NT2/D1 (cell line): ENCODE measurements around the gene LDLR.
"Not testable (repeated sequence)": the region's sequence is repeated elsewhere in the genome, so short reads cannot be mapped to it uniquely, and the experiment has no call there.

ENCODE experiments used
- DNase-seq: peaks from one replicate; pipeline ENCODE4 v3.0.0-alpha.2; 2011; ENCODE audit warnings: low read depth, low spot score
- H3K27me3 ChIP-seq: 2 replicates; pipeline ENCODE4 v1.6.0; 2011; ENCODE audit warnings: mild to moderate bottlenecking; ENCODE audit not compliant: insufficient read length, insufficient read depth
- H3K36me3 ChIP-seq: 2 replicates; pipeline ENCODE4 v1.6.1; 2011; ENCODE audit warnings: mild to moderate bottlenecking, low read length, mixed read lengths; ENCODE audit not compliant: insufficient read depth, insufficient read length
- H3K4me1 ChIP-seq: 2 replicates; pipeline ENCODE4 v1.5.1; 2011; ENCODE audit not compliant: insufficient read depth, insufficient read length
- H3K4me3 ChIP-seq: 2 replicates; pipeline ENCODE4 v1.5.1; 2011; ENCODE audit warnings: low read depth; ENCODE audit not compliant: insufficient read length
- H3K9ac ChIP-seq: 2 replicates; pipeline ENCODE4 v1.6.0; 2011; ENCODE audit warnings: low read depth; ENCODE audit not compliant: insufficient read length
- H3K9me3 ChIP-seq: 2 replicates; pipeline ENCODE4 v1.5.1; 2011; ENCODE audit warnings: mild to moderate bottlenecking, low read length; ENCODE audit not compliant: insufficient read depth
- SUZ12 ChIP-seq: IDR thresholded peaks from 2 replicates; pipeline ENCODE4 v1.6.1; 2011; ENCODE audit not compliant: insufficient read length, insufficient read depth; ENCODE audit errors: extremely low read depth
- YY1 ChIP-seq: IDR thresholded peaks from 2 replicates; pipeline ENCODE4 v1.6.1; 2011; ENCODE audit not compliant: insufficient read length, insufficient read depth
- ZNF274 ChIP-seq: IDR thresholded peaks from 2 replicates; pipeline ENCODE4 v1.6.1; 2011; ENCODE audit warnings: mild to moderate bottlenecking, low read depth, low read length

The LDLR gene

GRCh38 chr19:11123114-11123513 is 33.9 kb downstream of the LDLR start:
- TF ChIP-seq YY1 (no peak), SUZ12 (no peak), ZNF274 (no peak)
- Histone ChIP-seq H3K9me3 (no peaks in the 10 kb centered on the region), H3K4me3 (no peak overlapping the region), H3K9ac (no peak overlapping the region), H3K27me3 (no peaks in the 10 kb centered on the region), H3K4me1 (peaks cover 7% of the 10 kb centered on the region), H3K36me3 (peaks cover 87% of the 10 kb centered on the region)
- DNase-seq = no peak

- peaks cover 88% of the 10 kb centered on the region for H3K36me3 ChIP-seq
- not testable (repeated sequence) for H3K4me1 ChIP-seq, H3K9me3 ChIP-seq, DNase-seq, H3K27me3 ChIP-seq, H3K9ac ChIP-seq, H3K4me3 ChIP-seq
Measured at GRCh38 chr19:11124157-11124556, 34.9 kb downstream of the LDLR start.

- peak; percentile 71 for DNase-seq
- H3K9ac ChIP-seq = no peak overlapping the region
- no peaks in the 10 kb centered on the region for H3K9me3 ChIP-seq
- TF ChIP-seq YY1 (no peak), ZNF274 (no peak), SUZ12 (no peak)
- H3K4me1 ChIP-seq = peaks cover 4% of the 10 kb centered on the region
- H3K27me3 ChIP-seq = no peaks in the 10 kb centered on the region
- no peak overlapping the region for H3K4me3 ChIP-seq
- H3K36me3 ChIP-seq = peaks cover 88% of the 10 kb centered on the region
Measured at GRCh38 chr19:11125994-11126685, 36.9 kb downstream of the LDLR start.

GRCh38 chr19:11127905-11128304 is 38.6 kb downstream of the LDLR start:
- TF ChIP-seq YY1 (no peak), ZNF274 (no peak), SUZ12 (no peak)
- no peak for DNase-seq
- Histone ChIP-seq H3K36me3 (peaks cover 94% of the 10 kb centered on the region), H3K9ac (no peak overlapping the region), H3K4me1 (peaks cover 4% of the 10 kb centered on the region), H3K9me3 (no peaks in the 10 kb centered on the region), H3K27me3 (no peaks in the 10 kb centered on the region), H3K4me3 (no peak overlapping the region)

GRCh38 chr19:11130824-11131455 is 41.7 kb downstream of the LDLR start:
- peak; percentile 68 for DNase-seq
- TF ChIP-seq SUZ12 (no peak), YY1 (no peak), ZNF274 (no peak)
- peaks cover 75% of the 10 kb centered on the region for H3K36me3 ChIP-seq

GRCh38 chr19:11131471-11131870 is 42.2 kb downstream of the LDLR start:
- Histone ChIP-seq H3K9me3 (no peaks in the 10 kb centered on the region), H3K4me1 (peaks cover 1% of the 10 kb centered on the region), H3K27me3 (no peaks in the 10 kb centered on the region), H3K4me3 (no peak overlapping the region), H3K9ac (no peak overlapping the region), H3K36me3 (peaks cover 69% of the 10 kb centered on the region)
- DNase-seq = no peak
- no peak for TF ChIP-seq YY1
- TF ChIP-seq ZNF274 = no peak
- TF ChIP-seq SUZ12 = no peak

More at GRCh38 chr19:11130824-11131455, 41.7 kb downstream of the LDLR start:
- Histone ChIP-seq H3K9me3 (no peaks in the 10 kb centered on the region), H3K4me1 (peaks cover 4% of the 10 kb centered on the region), H3K9ac (no peak overlapping the region), H3K27me3 (no peaks in the 10 kb centered on the region), H3K4me3 (no peak overlapping the region)

GRCh38 chr19:11136400-11137101 is 47.3 kb downstream of the LDLR start:
- H3K9me3 ChIP-seq = no peaks in the 10 kb centered on the region
- H3K9ac ChIP-seq = no peak overlapping the region
- no peak for DNase-seq
- no peaks in the 10 kb centered on the region for H3K27me3 ChIP-seq
- TF ChIP-seq YY1 (no peak), SUZ12 (no peak), ZNF274 (no peak)
- peaks cover 16% of the 10 kb centered on the region for H3K4me1 ChIP-seq
- H3K36me3 ChIP-seq = peaks cover 21% of the 10 kb centered on the region
- H3K4me3 ChIP-seq = no peak overlapping the region
